Measurements from ENCODE around the gene AP4S1. TPM values are rescaled to one million over a fixed set of nuclear protein-coding genes. Genes with fewer than 3 reads are reported as not detected.

AP4S1 gene
- total RNA-seq, 2 experiments from 2014 or later, result 4.0 to 5.9 TPM

- POLR2A ChIA-PET, result no interaction called here
- intact Hi-C loops (cut with DNase I, micrococcal nuclease), result loop anchor here (10.0 kb wide), 2 partner anchors 232 to 1082 kb away; partner anchors contain the start of genes RNU6-7 (in 1 of the 2) and RNU6-8 (in 1 of the 2)
- no peak overlapping the region for H3K27ac Mint-ChIP-seq
These were observed 97.5 kb downstream of the AP4S1 start for GRCh38 chr14:31122921-31123320.

DNA sequence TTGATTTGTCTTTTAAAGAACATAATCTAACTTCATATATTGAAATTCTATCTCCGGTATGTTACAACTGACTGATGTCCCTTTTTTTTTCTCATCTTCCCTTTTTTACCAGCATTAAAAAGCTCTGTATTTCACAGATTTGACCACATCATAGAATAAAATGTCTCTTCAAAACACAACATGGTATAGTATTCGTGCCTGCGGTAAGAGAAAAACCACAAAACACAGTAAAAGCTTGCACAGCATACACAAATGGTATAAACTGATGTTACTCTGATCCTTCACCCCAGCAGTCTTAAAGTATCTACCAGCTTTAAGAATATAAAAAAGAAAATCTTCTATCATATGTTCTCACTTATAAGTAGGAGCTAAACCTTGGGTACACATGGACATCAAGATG, 98.7 kb downstream of the AP4S1 start:
- Mint-ChIP-seq H3K4me3 (no peak overlapping the region), H3K36me3 (ENCODE audit: low read depth) (peaks cover 49% of the 10 kb centered on the region), H3K27me3 (no peaks in the 10 kb centered on the region), H3K4me1 (peaks cover 29% of the 10 kb centered on the region), H3K9me3 (ENCODE audit: low read depth) (no peaks in the 10 kb centered on the region), H3K27ac (peak overlapping the region; percentile 37)
- no peak for DNase-seq
- ChIA-PET POLR2A (interaction anchor here (0.7 kb wide), 1 partner anchor 269 kb away, joined by 3 read pairs; no protein-coding TSS in a partner anchor), CTCF (no interaction called here)
- intact Hi-C loops (cut with DNase I, micrococcal nuclease), result loop anchor here (10.0 kb wide), 2 partner anchors 231 to 1081 kb away; partner anchors contain the start of genes RNU6-7 (in 1 of the 2) and RNU6-8 (in 1 of the 2)
- ATAC-seq, result peak; percentile 53

More at GRCh38 chr14:31122921-31123320, 97.5 kb downstream of the AP4S1 start:
- Mint-ChIP-seq H3K36me3 (ENCODE audit: low read depth) (peaks cover 47% of the 10 kb centered on the region), H3K4me1 (peaks cover 18% of the 10 kb centered on the region), H3K9me3 (ENCODE audit: low read depth) (no peaks in the 10 kb centered on the region), H3K4me3 (no peak overlapping the region), H3K27me3 (no peaks in the 10 kb centered on the region)
- ATAC-seq, result no peak
- no peak for DNase-seq
- CTCF ChIA-PET, result no interaction called here

- Mint-ChIP-seq H3K36me3 (ENCODE audit: low read depth) (peaks cover 45% of the 10 kb centered on the region), H3K27me3 (no peaks in the 10 kb centered on the region), H3K4me3 (no peak overlapping the region), H3K9me3 (ENCODE audit: low read depth) (no peaks in the 10 kb centered on the region), H3K4me1 (peaks cover 31% of the 10 kb centered on the region), H3K27ac (no peak overlapping the region)
- CTCF ChIA-PET, result no interaction called here
- POLR2A ChIA-PET, result interaction anchor here (0.6 to 0.7 kb wide), 2 partner anchors 9 to 16 kb away, joined by 3 read pairs; no protein-coding TSS in a partner anchor
- no peak for ATAC-seq
- no peak for DNase-seq
- intact Hi-C loops (cut with DNase I, micrococcal nuclease), result loop anchor here (10.0 kb wide), 2 partner anchors 230 to 1080 kb away; partner anchors contain the start of genes RNU6-7 (in 1 of the 2) and RNU6-8 (in 1 of the 2)
These were observed 99.8 kb downstream of the AP4S1 start for GRCh38 chr14:31125231-31125630.

DNA sequence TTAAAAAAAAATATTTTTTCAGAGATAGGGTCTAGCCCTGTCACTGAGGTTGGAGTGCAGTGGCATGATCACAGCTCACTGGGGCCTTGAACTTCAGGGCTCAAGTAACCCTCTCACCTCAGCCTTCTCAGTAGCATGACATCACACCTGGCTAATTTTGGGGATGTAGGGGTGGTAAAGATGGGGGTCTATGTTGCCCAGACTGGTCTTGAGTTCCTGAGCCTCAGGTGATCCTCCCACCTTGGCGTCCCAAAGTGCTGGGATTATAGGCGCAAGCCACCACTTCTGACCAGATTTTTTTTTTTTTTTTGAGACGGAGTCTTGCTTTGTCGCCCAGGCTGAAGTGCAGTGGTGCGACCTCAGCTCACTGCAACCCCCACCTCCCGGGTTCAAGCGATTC, 101.2 kb downstream of the AP4S1 start:
- peaks cover 50% of the 10 kb centered on the region for H3K36me3 Mint-ChIP-seq (ENCODE audit: low read depth)

DNA sequence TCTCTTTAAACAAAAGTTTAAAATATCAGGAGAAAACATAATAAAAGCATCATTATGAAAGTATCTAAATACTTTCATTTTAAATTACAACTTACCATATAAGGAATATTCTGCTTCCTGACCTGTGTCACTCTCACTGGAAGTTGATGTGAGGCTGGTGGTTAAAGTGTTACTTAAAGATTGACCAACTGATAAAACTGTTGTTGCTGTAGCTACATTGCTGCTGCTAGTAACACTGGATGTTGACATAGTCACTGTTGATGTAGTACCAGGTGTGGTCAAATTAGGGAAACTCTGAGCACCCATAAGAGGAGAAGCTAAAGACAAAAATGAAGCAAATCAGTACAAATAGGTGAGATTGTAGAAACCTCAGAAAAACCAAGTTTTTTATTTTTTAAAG, 102.2 kb downstream of the AP4S1 start:
- Mint-ChIP-seq H3K9me3 (ENCODE audit: low read depth) (no peaks in the 10 kb centered on the region), H3K36me3 (ENCODE audit: low read depth) (peaks cover 48% of the 10 kb centered on the region), H3K27me3 (no peaks in the 10 kb centered on the region), H3K27ac (peak overlapping the region; percentile 1), H3K4me3 (no peak overlapping the region), H3K4me1 (peaks cover 31% of the 10 kb centered on the region)
- peak; percentile 8 for DNase-seq
- ATAC-seq, result peak; percentile 93
- POLR2A ChIA-PET, result interaction anchor here (0.5 to 1.2 kb wide), 2 partner anchors 102 to 953 kb away, joined by 5 to 12 read pairs; partner anchors contain the start of genes AP4S1 and STRN3
- CTCF ChIA-PET, result no interaction called here
- intact Hi-C loops (cut with DNase I, micrococcal nuclease), result loop anchor here (2.0 to 10.0 kb wide), 3 partner anchors 79 to 1077 kb away; partner anchors contain the start of genes HECTD1 (in 2 of the 2), RNU6-7 (in 1 of the 2) and RNU6-8 (in 1 of the 2)

More for the DNA sequence above, 101.2 kb downstream of the AP4S1 start:
- ChIA-PET POLR2A (interaction anchor here (0.6 kb wide), 1 partner anchor 226 kb away, joined by 4 read pairs; no protein-coding TSS in a partner anchor), CTCF (interaction anchor here (1.1 kb wide), 1 partner anchor 294 kb away, joined by 3 read pairs; the partner anchor contains the start of gene HEATR5A)
- Mint-ChIP-seq H3K4me1 (peaks cover 31% of the 10 kb centered on the region), H3K4me3 (no peak overlapping the region), H3K27ac (no peak overlapping the region), H3K27me3 (no peaks in the 10 kb centered on the region), H3K9me3 (ENCODE audit: low read depth) (no peaks in the 10 kb centered on the region)
- no peak for DNase-seq
- no peak for ATAC-seq
- intact Hi-C loops (cut with DNase I, micrococcal nuclease), result loop anchor here (2.0 to 10.0 kb wide), 3 partner anchors 80 to 1078 kb away; partner anchors contain the start of genes HECTD1 (in 2 of the 2), RNU6-7 (in 1 of the 2) and RNU6-8 (in 1 of the 2)

DNA sequence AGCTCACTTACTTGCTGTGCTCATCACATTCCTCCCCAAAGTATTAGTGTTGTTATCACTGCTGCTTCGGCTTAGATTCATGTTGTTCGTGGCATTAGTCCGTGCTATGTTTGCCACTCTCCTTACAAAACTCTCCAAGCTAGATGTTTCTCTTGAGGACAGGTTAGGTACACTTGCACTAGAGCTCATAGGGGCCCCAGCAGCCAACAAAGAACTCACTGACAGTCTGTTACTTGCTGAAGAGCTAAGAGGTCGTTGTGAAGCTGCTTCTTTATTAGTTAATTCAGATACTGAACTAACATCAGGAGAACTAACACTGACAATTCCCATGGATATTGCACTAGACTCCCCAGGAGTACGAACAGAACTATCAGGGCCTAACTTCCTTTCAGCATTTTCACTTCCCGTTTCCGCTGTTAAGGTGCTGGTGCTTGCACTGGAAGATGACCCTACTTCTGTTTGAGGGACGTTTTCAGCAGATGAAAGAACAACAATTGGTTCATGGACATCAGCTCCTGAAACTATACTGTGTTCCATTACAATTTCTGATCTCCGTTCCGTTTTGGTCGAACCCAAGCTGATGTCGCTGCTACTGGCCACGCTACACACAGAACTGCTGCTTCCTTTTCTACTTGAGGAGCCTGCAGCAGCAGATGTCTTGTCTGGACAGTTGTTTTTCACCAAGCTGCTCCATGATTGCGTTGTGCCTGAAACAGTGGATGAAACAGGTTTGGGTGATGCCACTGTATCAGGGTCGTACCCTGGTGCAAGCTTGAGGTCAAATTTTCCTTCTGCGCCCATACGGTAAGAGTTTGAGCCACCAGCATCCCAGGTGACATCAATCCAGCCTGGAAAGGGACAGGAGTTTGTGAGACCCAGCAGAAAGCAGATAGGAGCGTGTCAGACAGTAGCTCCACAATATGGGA, 103.4 kb downstream of the AP4S1 start:
- no peak for DNase-seq
- Mint-ChIP-seq H3K4me1 (peaks cover 27% of the 10 kb centered on the region), H3K27me3 (no peaks in the 10 kb centered on the region), H3K4me3 (no peak overlapping the region), H3K9me3 (ENCODE audit: low read depth) (no peaks in the 10 kb centered on the region), H3K36me3 (ENCODE audit: low read depth) (peaks cover 45% of the 10 kb centered on the region), H3K27ac (peak overlapping the region; percentile 37)
- ChIA-PET CTCF (no interaction called here), POLR2A (interaction anchor here (0.6 to 1.2 kb wide), 2 partner anchors 69 to 103 kb away, joined by 3 to 5 read pairs; partner anchors contain the start of genes AP4S1 and STRN3)
- intact Hi-C loops (cut with DNase I, micrococcal nuclease), result loop anchor here (10.0 kb wide), 2 partner anchors 226 to 1076 kb away; partner anchors contain the start of genes RNU6-7 (in 1 of the 2) and RNU6-8 (in 1 of the 2)
- no peak for ATAC-seq

- POLR2A ChIA-PET, result no interaction called here
These were observed 107.7 kb downstream of the AP4S1 start for GRCh38 chr14:31133133-31133532.

DNA sequence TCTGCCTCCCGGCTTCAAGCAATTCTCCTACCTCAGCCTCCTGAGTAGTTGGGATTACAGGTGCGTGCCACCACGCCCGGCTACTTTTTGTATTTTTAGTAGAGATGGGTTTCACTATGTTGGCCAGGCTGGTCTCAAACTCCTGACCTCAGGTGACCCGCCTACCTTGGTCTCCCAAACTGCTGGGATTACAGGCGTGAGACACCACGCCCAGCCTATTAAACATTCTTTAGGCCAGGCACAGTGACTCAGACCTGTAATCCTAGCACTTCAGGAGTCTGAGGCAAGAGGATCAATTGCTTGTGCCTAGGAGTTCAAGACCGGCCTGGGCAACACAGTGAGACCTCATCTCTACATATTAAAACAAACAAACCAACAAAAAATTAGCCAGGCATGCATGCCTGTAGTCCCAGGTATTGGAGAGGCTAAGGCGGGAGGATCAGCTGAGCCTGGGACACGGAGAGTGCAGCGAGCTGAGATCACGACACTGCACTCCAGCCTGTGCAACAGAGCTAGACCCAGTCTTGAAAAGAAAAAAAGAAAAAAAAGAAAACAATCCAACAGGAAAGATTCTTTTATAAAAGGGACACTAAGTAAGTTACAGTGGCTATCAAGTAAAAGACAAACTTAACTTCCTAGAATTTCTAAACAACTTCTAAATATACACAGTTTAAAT, 111.9 kb downstream of the AP4S1 start:
- POLR2A ChIA-PET, result no interaction called here
- H3K36me3 Mint-ChIP-seq (ENCODE audit: low read depth), result peaks cover 28% of the 10 kb centered on the region
- ATAC-seq (no peak), DNase-seq (no peak)
- H3K9me3 Mint-ChIP-seq (ENCODE audit: low read depth), result no peaks in the 10 kb centered on the region
- no peak overlapping the region for H3K4me3 Mint-ChIP-seq
- H3K27ac Mint-ChIP-seq, result no peak overlapping the region
- intact Hi-C loops (cut with DNase I, micrococcal nuclease), result no loop called here
- CTCF ChIA-PET, result no interaction called here
- H3K27me3 Mint-ChIP-seq, result no peaks in the 10 kb centered on the region
- no peaks in the 10 kb centered on the region for H3K4me1 Mint-ChIP-seq

More at GRCh38 chr14:31133133-31133532, 107.7 kb downstream of the AP4S1 start:
- DNase-seq (no peak), ATAC-seq (no peak)
- intact Hi-C loops (cut with DNase I, micrococcal nuclease), result no loop called here
- H3K4me3 Mint-ChIP-seq, result no peak overlapping the region
- no peaks in the 10 kb centered on the region for H3K27me3 Mint-ChIP-seq
- CTCF ChIA-PET, result interaction anchor here (0.7 to 1.7 kb wide), 2 partner anchors 32 to 229 kb away, joined by 3 to 5 read pairs; no protein-coding TSS in a partner anchor
- H3K27ac Mint-ChIP-seq, result no peak overlapping the region
- H3K36me3 Mint-ChIP-seq (ENCODE audit: low read depth), result peaks cover 38% of the 10 kb centered on the region
- H3K4me1 Mint-ChIP-seq, result peaks cover 12% of the 10 kb centered on the region
- no peaks in the 10 kb centered on the region for H3K9me3 Mint-ChIP-seq (ENCODE audit: low read depth)

GRCh38 chr14:31138301-31138700, 112.9 kb downstream of the AP4S1 start:
- no peak for DNase-seq
- H3K27ac Mint-ChIP-seq, result no peak overlapping the region
- CTCF ChIA-PET, result no interaction called here
- H3K27me3 Mint-ChIP-seq, result no peaks in the 10 kb centered on the region
- H3K36me3 Mint-ChIP-seq (ENCODE audit: low read depth), result peaks cover 28% of the 10 kb centered on the region
- POLR2A ChIA-PET, result interaction anchor here (0.6 kb wide), 1 partner anchor 53 kb away, joined by 3 read pairs; no protein-coding TSS in a partner anchor
- intact Hi-C loops (cut with DNase I, micrococcal nuclease), result no loop called here
- H3K4me3 Mint-ChIP-seq, result no peak overlapping the region
- no peak for ATAC-seq
- H3K9me3 Mint-ChIP-seq (ENCODE audit: low read depth), result no peaks in the 10 kb centered on the region
- no peaks in the 10 kb centered on the region for H3K4me1 Mint-ChIP-seq

- ChIA-PET CTCF (interaction anchor here (0.5 to 0.6 kb wide), 2 partner anchors 68 to 741 kb away, joined by 3 read pairs; partner anchors contain the start of gene HECTD1), POLR2A (no interaction called here)
- no peak overlapping the region for H3K27ac Mint-ChIP-seq
- peaks cover 30% of the 10 kb centered on the region for H3K36me3 Mint-ChIP-seq (ENCODE audit: low read depth)
- ATAC-seq (no peak), DNase-seq (no peak)
- H3K27me3 Mint-ChIP-seq, result no peaks in the 10 kb centered on the region
- intact Hi-C loops (cut with DNase I, micrococcal nuclease), result no loop called here
- no peak overlapping the region for H3K4me3 Mint-ChIP-seq
- no peaks in the 10 kb centered on the region for H3K9me3 Mint-ChIP-seq (ENCODE audit: low read depth)
- no peaks in the 10 kb centered on the region for H3K4me1 Mint-ChIP-seq
These were observed 113.9 kb downstream of the AP4S1 start for GRCh38 chr14:31139301-31139847.

All from activated CD4-positive, alpha-beta T cell treated with anti-CD3 and anti-CD28 coated beads for 36 hours (primary cell).